BE2C (cell line): ENCODE measurements around the gene RBM5.
A peak's percentile ranks its signal among the peaks of the same experiment; 100 is the strongest.

ENCODE experiments used
- DNase-seq: peaks from one replicate; pipeline ENCODE4 v3.0.0-alpha.2; 2020
- H3K27me3 ChIP-seq: fragments of 250-450 bp; sonication (Bioruptor Pico); 2 replicates; pipeline ENCODE4 v1.5.1; 2020; ENCODE audit warnings: mild to moderate bottlenecking
- H3K36me3 ChIP-seq: fragments of 250-450 bp; sonication (Bioruptor Pico); 2 replicates; pipeline ENCODE4 v1.5.1; 2020; ENCODE audit warnings: mild to moderate bottlenecking
- H3K4me1 ChIP-seq: fragments of 250-450 bp; sonication (Bioruptor Pico); 2 replicates; pipeline ENCODE4 v1.5.1; 2020
- H3K4me3 ChIP-seq: 2 replicates; pipeline ENCODE4 v1.5.1; 2011; ENCODE audit warnings: low read depth, low read length
- H3K9me3 ChIP-seq: fragments of 250-450 bp; sonication (Bioruptor Pico); 2 replicates; pipeline ENCODE4 v1.5.1; 2020
- CTCF ChIP-seq: IDR thresholded peaks from 2 replicates; pipeline ENCODE4 v1.5.1; 2012; ENCODE audit warnings: mild to moderate bottlenecking, low read depth, low read length

The RBM5 gene

GRCh38 chr3:50119786-50120185 is 31.1 kb downstream of the RBM5 start:
- Histone ChIP-seq H3K27me3 (no peaks in the 10 kb centered on the region), H3K4me3 (no peak overlapping the region), H3K36me3 (peaks cover 25% of the 10 kb centered on the region), H3K4me1 (peaks cover 16% of the 10 kb centered on the region), H3K9me3 (no peaks in the 10 kb centered on the region)
- no peak for DNase-seq
- no peak for TF ChIP-seq CTCF

GRCh38 chr3:50120364-50121071 is 31.8 kb downstream of the RBM5 start:
- H3K4me1 ChIP-seq: peaks cover 17% of the 10 kb centered on the region
- no peak overlapping the region for H3K4me3 ChIP-seq
- no peak for DNase-seq
- no peaks in the 10 kb centered on the region for H3K27me3 ChIP-seq
- peaks cover 18% of the 10 kb centered on the region for H3K36me3 ChIP-seq
- H3K9me3 ChIP-seq: no peaks in the 10 kb centered on the region
- no peak for TF ChIP-seq CTCF

- TF ChIP-seq CTCF: peak; percentile 74
- Histone ChIP-seq H3K36me3 (peaks cover 10% of the 10 kb centered on the region), H3K4me3 (no peak overlapping the region), H3K4me1 (peaks cover 26% of the 10 kb centered on the region), H3K9me3 (no peaks in the 10 kb centered on the region), H3K27me3 (no peaks in the 10 kb centered on the region)
- DNase-seq: peak; percentile 74
Observed at GRCh38 chr3:50121072-50122032, 32.6 kb downstream of the RBM5 start.

GRCh38 chr3:50122071-50122470 is 33.4 kb downstream of the RBM5 start:
- no peak overlapping the region for H3K4me3 ChIP-seq
- TF ChIP-seq CTCF: no peak
- peaks cover 28% of the 10 kb centered on the region for H3K4me1 ChIP-seq
- no peak for DNase-seq
- no peaks in the 10 kb centered on the region for H3K9me3 ChIP-seq
- H3K27me3 ChIP-seq: no peaks in the 10 kb centered on the region
- peaks cover 3% of the 10 kb centered on the region for H3K36me3 ChIP-seq

GRCh38 chr3:50122661-50123391 is 34.1 kb downstream of the RBM5 start:
- no peak overlapping the region for H3K4me3 ChIP-seq
- H3K36me3 ChIP-seq: no peaks in the 10 kb centered on the region; the same call in none of the 2 replicates
- H3K9me3 ChIP-seq: no peaks in the 10 kb centered on the region
- peaks cover 28% of the 10 kb centered on the region for H3K4me1 ChIP-seq
- H3K27me3 ChIP-seq: no peaks in the 10 kb centered on the region
- TF ChIP-seq CTCF: no peak
- DNase-seq: no peak
